Stimulated activated naive CD8-positive, alpha-beta T cell treated with anti-CD3 and anti-CD28 coated beads, Interleukin-15, Interleukin-2, amounts not matched to agents 100 U/mL and 50 U/mL, for 24 hours (primary cell): ENCODE results near the gene CCR6.
"Not testable (repeated sequence)": the region's sequence is repeated elsewhere in the genome, so short reads cannot be mapped to it uniquely, and the experiment has no call there.

Source experiments
- ATAC-seq: fragments of 150-1000 bp; cut with Tn5 transposase; one replicate; pipeline ENCODE4 v1.10.0; 2021
- DNase-seq: peaks from one replicate; pipeline ENCODE4 v3.0.0; 2021

The CCR6 gene

DNA sequence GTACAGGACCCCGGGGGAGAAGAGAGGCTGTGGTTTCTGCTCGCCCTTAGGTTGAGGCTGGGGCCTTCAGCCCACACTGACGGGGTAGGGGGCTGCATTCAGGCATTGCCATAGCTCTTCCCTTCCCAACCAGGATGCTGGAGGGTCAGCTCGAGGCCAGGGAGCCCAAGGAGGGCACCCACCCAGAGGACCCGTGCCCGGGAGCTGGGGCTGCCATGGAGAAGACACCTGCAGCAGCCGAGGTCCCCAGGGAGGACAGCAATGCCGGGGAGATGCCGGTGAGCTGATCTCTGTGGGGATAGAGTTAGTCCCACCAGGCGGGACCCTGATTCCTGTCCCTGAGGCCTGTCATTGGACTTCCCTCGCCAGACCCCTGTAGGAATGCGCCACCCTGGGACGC is 49.1 kb downstream of the CCR6 start:
- DNase-seq, ATAC-seq: not testable (repeated sequence)

DNA sequence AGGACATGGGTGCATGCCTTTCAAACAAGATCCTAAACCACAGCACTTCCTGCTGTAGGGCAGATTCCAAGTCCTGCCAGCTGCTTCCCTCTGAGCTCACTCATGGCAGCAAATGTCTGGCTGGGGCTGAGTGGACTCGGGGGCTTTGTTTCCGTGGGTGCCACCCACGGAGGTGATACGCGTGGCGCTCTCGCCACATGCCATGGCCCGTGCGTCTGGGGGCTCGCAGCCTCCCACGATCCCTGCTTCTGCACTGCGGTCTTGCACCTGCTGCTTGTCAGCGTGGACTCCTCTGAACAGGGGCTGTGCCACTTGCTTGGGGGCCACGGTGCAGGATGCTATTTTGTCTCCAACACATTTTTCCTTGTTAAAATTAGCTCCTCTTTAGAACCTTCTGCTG is 54.4 kb downstream of the CCR6 start:
- ATAC-seq = peak; percentile 20
- not testable (repeated sequence) for DNase-seq

DNA sequence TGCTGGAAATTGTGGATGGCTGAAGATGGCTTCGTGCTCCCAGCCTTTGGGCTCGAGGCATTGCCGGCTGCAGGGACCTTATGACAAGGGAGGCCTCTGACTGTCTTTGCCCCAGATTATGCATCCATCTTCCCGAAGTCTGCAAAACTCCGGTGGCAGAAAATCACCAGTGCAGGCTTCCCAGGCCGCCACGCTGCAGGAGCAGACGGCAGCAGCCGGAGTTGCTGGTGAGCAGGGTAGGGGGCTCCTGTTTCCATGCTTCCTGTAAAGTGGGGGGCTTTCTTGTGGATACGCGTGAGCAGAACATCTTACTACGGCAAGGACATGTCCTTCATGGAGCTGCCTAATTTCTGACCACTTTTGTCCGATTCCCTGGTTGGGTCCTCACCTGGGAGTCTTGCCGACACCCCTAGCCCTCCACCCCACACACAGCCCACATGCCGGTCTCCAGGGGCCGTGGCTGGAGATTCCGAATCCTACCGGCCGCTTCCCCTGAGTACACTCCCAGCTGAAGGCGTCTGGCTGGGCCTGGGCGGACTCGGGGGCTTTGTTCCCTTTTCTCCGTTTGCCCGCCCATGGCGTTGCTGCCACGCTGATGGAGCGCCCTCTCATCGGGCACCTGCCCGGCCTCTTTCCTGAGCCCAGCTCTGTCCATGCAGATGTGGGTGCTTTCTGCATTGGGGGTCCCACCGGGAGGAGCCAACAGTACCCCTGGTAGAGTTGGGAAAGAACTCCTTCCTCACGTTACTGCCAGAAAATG is 56.2 kb downstream of the CCR6 start:
- ATAC-seq, DNase-seq: not testable (repeated sequence)

DNA sequence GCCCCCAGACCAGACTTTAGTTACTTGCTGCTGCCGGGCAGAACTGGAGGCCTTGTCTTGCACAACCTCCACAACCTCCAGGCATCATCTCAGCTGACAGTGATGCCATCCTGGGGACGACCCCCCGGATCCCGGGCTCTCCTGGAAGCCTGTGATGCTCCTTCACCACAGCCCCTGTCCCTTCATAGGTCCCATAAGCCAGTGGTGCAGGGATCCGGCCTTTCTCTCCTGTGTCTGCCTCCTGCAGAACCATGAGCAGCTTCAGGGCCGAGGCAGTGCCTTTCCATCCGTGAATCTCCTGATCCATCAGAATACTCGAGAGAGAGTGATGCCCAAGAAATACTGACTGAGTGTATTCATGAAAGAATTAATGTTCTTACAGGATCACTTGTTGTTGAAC is 57.2 kb downstream of the CCR6 start:
- ATAC-seq, DNase-seq: not testable (repeated sequence)

DNA sequence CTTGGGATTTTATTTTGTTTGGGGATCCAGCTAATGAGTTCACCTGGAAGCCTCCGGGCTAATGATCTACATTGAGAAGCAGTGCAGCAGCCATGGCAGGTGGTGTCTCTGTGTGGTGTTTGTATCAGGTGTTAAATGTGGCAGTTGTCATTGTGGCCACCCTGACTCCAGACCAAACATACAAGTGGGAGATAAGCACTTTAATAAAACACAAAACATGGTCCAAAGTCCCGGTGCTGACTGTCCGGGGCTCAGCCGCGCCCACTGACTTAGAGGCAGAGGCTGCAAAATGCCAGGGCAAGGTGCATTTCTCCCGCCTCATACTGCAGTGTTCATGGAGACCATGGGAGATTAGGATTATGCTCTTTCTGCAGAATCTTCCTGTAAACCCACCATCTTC is 58.5 kb downstream of the CCR6 start:
- DNase-seq, ATAC-seq: not testable (repeated sequence)

DNA sequence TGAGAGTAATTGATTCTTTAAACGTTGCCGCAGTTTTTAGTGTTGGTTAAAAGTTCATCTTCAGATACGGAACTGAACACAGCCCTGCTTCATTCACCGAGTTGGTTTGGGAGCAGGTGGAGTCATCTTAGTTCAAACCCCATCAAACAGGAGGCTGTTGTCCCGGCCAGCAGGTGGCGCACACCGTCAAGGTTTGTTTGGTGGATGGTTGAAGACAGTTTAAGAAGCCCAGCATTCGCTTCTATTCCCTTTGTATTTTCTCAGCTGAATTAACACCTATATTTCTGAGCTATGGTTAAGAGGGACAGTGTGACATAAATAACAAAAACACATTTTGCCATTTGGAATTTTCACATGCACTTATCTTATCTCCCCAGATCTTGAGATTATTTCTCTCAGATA is 60.0 kb downstream of the CCR6 start:
- peak; percentile 77 for ATAC-seq
- not testable (repeated sequence) for DNase-seq

DNA sequence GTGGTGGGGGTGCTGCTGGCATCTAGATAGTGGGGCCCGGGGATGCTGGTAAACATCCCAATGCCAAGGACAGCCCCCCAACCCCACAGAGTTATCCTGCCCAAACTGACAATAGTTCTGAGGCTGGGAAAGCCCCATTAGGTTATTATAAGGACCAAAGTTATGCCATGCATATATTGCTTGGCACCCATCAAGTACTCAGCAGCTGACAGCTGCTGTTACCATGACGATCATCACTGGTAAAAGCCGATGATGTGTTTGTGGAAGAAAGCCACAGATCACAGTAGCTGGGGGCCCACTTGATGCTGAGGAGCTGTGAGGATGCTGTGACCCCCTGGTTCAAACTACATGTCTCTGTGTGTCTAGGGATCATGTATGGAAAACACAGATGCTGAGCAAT is 62.2 kb downstream of the CCR6 start:
- not testable (repeated sequence) for DNase-seq, ATAC-seq

DNA sequence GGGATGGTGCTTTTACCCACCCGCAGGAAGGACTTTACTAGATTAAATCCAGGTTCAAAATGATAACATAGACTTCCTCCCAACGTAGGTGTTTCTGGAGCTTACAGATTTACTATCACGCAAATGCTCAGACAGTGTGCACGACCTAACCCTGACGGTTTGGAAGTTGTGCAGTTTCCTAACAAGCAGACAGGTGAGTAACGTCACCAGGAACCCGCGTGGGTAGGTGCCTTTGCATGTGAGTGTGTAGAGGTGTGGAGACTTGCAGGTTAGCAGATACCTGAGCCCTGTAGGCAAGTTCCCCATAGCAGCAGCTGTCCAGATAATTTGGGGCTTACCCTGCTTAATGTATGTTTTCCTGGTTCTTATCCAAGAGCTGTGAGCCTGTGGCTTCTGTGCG is 64.4 kb downstream of the CCR6 start:
- DNase-seq, ATAC-seq: not testable (repeated sequence)
